K562 (cell line): Measurements from ENCODE around the gene RHOV. TPM values are rescaled to one million over a fixed set of nuclear protein-coding genes. Genes with fewer than 3 reads are reported as not detected.
A peak's percentile ranks its signal among the peaks of the same experiment; 100 is the strongest.

Experiments
- ATAC-seq: fragments of 200-7000 bp; cut with Tn5 transposase; 3 replicates; pipeline ENCODE4 v1.9.1; 2020; ENCODE audit warnings: moderate library complexity
- BruUV-seq: library from RNA; stranded (reverse); fragments of 400-500 nt; replicated peaks from 2 replicates; lab custom pipeline; 2021; lab: Mats Ljungman, UMichigan
- CTCF ChIA-PET: fragments of 300-600 bp; formaldehyde crosslinking; extraction: SDS; loops from one replicate; lab custom pipeline; 2021; ENCODE audit warnings: low intra/inter-chr PET ratio; lab: Yijun Ruan, JAX
- POLR2A ChIA-PET: fragments of 300-600, 350-650 bp; sonication (Branson Sonifier 250); formaldehyde crosslinking; extraction: SDS; loops from one replicate; lab custom pipeline; 2021; ENCODE audit warnings: antibody characterized with exemption, inconsistent platforms; lab: Yijun Ruan, JAX
- DNase-seq, 4 experiments: peaks; one replicate each; pipeline versions ENCODE4 v3.0.0 to v3.0.0-alpha.2; 2011 to 2018; ENCODE audit warnings: low spot score in 3 of 4, mixed read lengths in 3 of 4; ENCODE audit errors: extremely low read depth in 1 of 4
- FAIRE-seq: peaks from 2 replicates; lab custom pipeline; 2011; peaks lifted over from hg19 to GRCh38; lab: Jason Lieb, UNC
- H2AFZ ChIP-seq: 2 replicates; pipeline ENCODE4 v1.6.0; 2011; ENCODE audit warnings: low read depth, low read length, control low read depth, inconsistent platforms
- H3K27ac ChIP-seq: fragments of 200-600 bp; 3 replicates; pipeline ENCODE4 v1.8.0; 2011; ENCODE audit warnings: low read depth, mild to moderate bottlenecking, control low read depth, inconsistent platforms, low read length, moderate library complexity, mixed read lengths; ENCODE audit errors: extremely low read depth
- H3K27me3 ChIP-seq, 2 experiments: fragments of 300-600 bp in 1 of 2; 2 replicates in 1 of 2; 3 replicates in 1 of 2; pipeline versions ENCODE4 v1.6.0 to v1.8.0; 2011; ENCODE audit warnings: inconsistent platforms in 2 of 2, low read length in 2 of 2, mild to moderate bottlenecking in 1 of 2, mixed read lengths in 1 of 2, moderate library complexity in 1 of 2; ENCODE audit not compliant: control insufficient read depth in 2 of 2, insufficient read depth in 2 of 2
- H3K36me3 ChIP-seq: fragments of 300-600 bp; 3 replicates; pipeline ENCODE4 v1.8.0; 2011; ENCODE audit warnings: mild to moderate bottlenecking, low read length, inconsistent platforms; ENCODE audit not compliant: control insufficient read depth, insufficient read depth
- H3K4me1 ChIP-seq, 2 experiments: fragments of 200-600 bp in 1 of 2; replicated peaks in 1 of 2; 2 replicates in 1 of 2; 3 replicates in 1 of 2; pipeline versions ENCODE4 v1.5.1 to v1.8.0; 2011; ENCODE audit warnings: inconsistent platforms in 2 of 2, low read length in 2 of 2, mild to moderate bottlenecking in 1 of 2, mixed read lengths in 1 of 2, moderate library complexity in 1 of 2; ENCODE audit not compliant: control insufficient read depth in 2 of 2, insufficient read depth in 2 of 2
- H3K4me2 ChIP-seq: 2 replicates; pipeline ENCODE4 v1.6.1; 2011; ENCODE audit warnings: low read length, control low read depth, inconsistent platforms, mixed read lengths; ENCODE audit not compliant: insufficient read depth
- H3K4me3 ChIP-seq: fragments of 200-600 bp; sonication (generic), shearing (Covaris generic); 2 replicates; pipeline ENCODE4 v1.5.1; 2016; ENCODE audit warnings: control low read depth, inconsistent platforms
- H3K79me2 ChIP-seq: fragments of 200-600 bp; 3 replicates; pipeline ENCODE4 v1.8.0; 2011; ENCODE audit warnings: low read length, inconsistent platforms; ENCODE audit not compliant: control insufficient read depth, insufficient read depth
- H3K9ac ChIP-seq, 2 experiments: 2 replicates each; pipeline versions ENCODE4 v1.6.0 to v1.6.1; 2011; ENCODE audit warnings: low read depth in 2 of 2, low read length in 2 of 2, control low read depth in 1 of 2, inconsistent platforms in 1 of 2, mild to moderate bottlenecking in 1 of 2, mixed read lengths in 1 of 2; ENCODE audit not compliant: insufficient read depth in 1 of 2
- H3K9me1 ChIP-seq: one replicate; pipeline ENCODE4 v1.6.0; 2011; ENCODE audit warnings: inconsistent platforms, mild to moderate bottlenecking, low read length, moderate library complexity; ENCODE audit not compliant: control insufficient read depth, insufficient read depth
- H3K9me3 ChIP-seq: replicated peaks from 2 replicates; pipeline ENCODE4 v1.5.1; 2011; ENCODE audit warnings: low read depth, low read length, inconsistent platforms; ENCODE audit not compliant: control insufficient read depth, insufficient read depth
- H4K20me1 ChIP-seq: replicated peaks from 2 replicates; pipeline ENCODE4 v1.6.1; 2011; ENCODE audit warnings: low read length, inconsistent platforms, mixed read lengths; ENCODE audit not compliant: control insufficient read depth, insufficient read depth
- DNMT1 ChIP-seq: fragments of 450-650 bp; IDR thresholded peaks from 2 replicates; pipeline ENCODE4 v1.6.1; 2016; ENCODE audit warnings: antibody characterized with exemption, mild to moderate bottlenecking
- E2F4 ChIP-seq: sonication (generic); formaldehyde crosslinking; IDR thresholded peaks from 2 replicates; pipeline ENCODE4 v1.8.0; 2022; ENCODE audit warnings: mild to moderate bottlenecking, low read depth, missing genetic modification reagents
- PHB2 ChIP-seq: fragments of 450-650 bp; IDR thresholded peaks from 2 replicates; pipeline ENCODE4 v1.6.1; 2017; ENCODE audit warnings: low read depth
- RFX1 ChIP-seq: fragments of 450-650 bp; IDR thresholded peaks from 2 replicates; pipeline ENCODE4 v1.6.1; 2016; ENCODE audit warnings: mild to moderate bottlenecking, moderate library complexity
- ZNF407 ChIP-seq: fragments of 450-650 bp; IDR thresholded peaks from 2 replicates; pipeline ENCODE4 v1.6.1; 2016; ENCODE audit warnings: low read depth
- WGBS: fragments of 100-300 bp; shearing (Covaris generic); methylation state at CpG from one replicate; pipeline ENCODE4 v1.1.6; 2016; ENCODE audit warnings: low coverage, mixed read lengths; ENCODE audit not compliant: insufficient coverage; ENCODE audit errors: missing lambda C conversion rate; 5-methylcytosine and 5-hydroxymethylcytosine counted together
- in situ Hi-C: fragments of 300-500 bp; cut with MboI; formaldehyde crosslinking; loops from 4 replicates; pipeline ENCODE4 v1.15.0; 2018; ENCODE audit warnings: inconsistent platforms, mixed read lengths
- intact Hi-C: fragments of 100-400 bp; cut with micrococcal nuclease; formaldehyde crosslinking; loops from 2 replicates; pipeline ENCODE4 v1.14.2; 2022
- polyA plus RNA-seq, 8 experiments: library from polyadenylated mRNA; depleted of rRNA in 4 of 8; stranded (reverse) in 5 of 8; unstranded in 3 of 8; fragments of >200 nt; fragmentation: Nextera tagmentation in 2 of 8; fragmentation: Illumina TruSeq in 1 of 8; extraction: Ambion mirVana in 2 of 8; extraction: Trizol in 1 of 8; gene quantifications; 2 replicates each; pipeline versions ENCODE4 v1.2.1 to v1.2.3, GENCODE V29; 2011 to 2014; ENCODE audit warnings: inconsistent platforms in 1 of 8, missing spikeins in 1 of 8
- total RNA-seq, 7 experiments: library from RNA; depleted of rRNA in 6 of 7; stranded (reverse); fragments of >200 nt in 6 of 7; fragmentation: Illumina TruSeq in 2 of 7; extraction: Trizol in 2 of 7; gene quantifications; 2 replicates each; pipeline versions ENCODE4 v1.2.1 to v1.2.3, GENCODE V29; 2011 to 2021; ENCODE audit warnings: low replicate concordance in 1 of 7

Gene RHOV
- total and polyA plus RNA-seq, 9 of the 15 experiments (the other 6 are each of a cell fraction or from before 2014, with no cell fraction given) = 0.08 to 2.0 (median 1.1) TPM

- Histone ChIP-seq H3K27me3 (no peaks in the 10 kb centered on the region), H3K9ac (peak overlapping the region in 1 of 2 experiments; percentile 47; a peak in 2 of 4 replicates), H3K4me1 (peaks cover 11 to 34% of the 10 kb centered on the region in 2 experiments; a peak in 4 of 5 replicates), H3K79me2 (no peaks in the 10 kb centered on the region), H3K9me1 (no peaks in the 10 kb centered on the region), H3K9me3 (no peaks in the 10 kb centered on the region), H4K20me1 (no peaks in the 10 kb centered on the region), H3K4me3 (no peak overlapping the region), H2AFZ (no peak overlapping the region), H3K4me2 (no peak overlapping the region), H3K27ac (no peak overlapping the region), H3K36me3 (no peaks in the 10 kb centered on the region)
- ATAC-seq (no peak), DNase-seq (no peak), FAIRE-seq (no peak)
- TF ChIP-seq RFX1 (peak; percentile 77; the same call in 1 of the 2 replicates), DNMT1 (no peak), ZNF407 (no peak), PHB2 (no peak), E2F4 (no peak)
- POLR2A ChIA-PET = interaction anchor here (1.8 kb wide), 1 partner anchor 18 kb away, joined by 6 read pairs; the partner anchor contains the start of gene DLL4
- 51% methylated on average over 5 of the region's 7 CpGs for WGBS
- BruUV-seq = no TSS peak
- intact Hi-C loops = no loop called here
- in situ Hi-C loops = no loop called here
- CTCF ChIA-PET = no interaction called here
These were observed 37.1 kb upstream of the RHOV start for GRCh38 chr15:40911141-40911540.
